KOPT-K1 (cell line): ENCODE data around the gene GPN3.
"Not testable (repeated sequence)": the region's sequence is repeated elsewhere in the genome, so short reads cannot be mapped to it uniquely, and the experiment has no call there.

Experiments
- H3K27ac ChIP-seq: fragments of 200-600 bp; sonication (generic); 2 replicates; pipeline ENCODE4 v1.5.1; 2016; ENCODE audit warnings: antibody characterized with exemption, mild to moderate bottlenecking, low read depth, low read length; ENCODE audit not compliant: poor library complexity, severe bottlenecking
- H3K36me3 ChIP-seq: fragments of 200-600 bp; sonication (generic); 2 replicates; pipeline ENCODE4 v1.5.1; 2017; ENCODE audit warnings: antibody characterized with exemption, mild to moderate bottlenecking, low read length, moderate library complexity; ENCODE audit not compliant: insufficient read depth
- H3K9me3 ChIP-seq: fragments of 200-600 bp; sonication (generic); 2 replicates; pipeline ENCODE4 v1.5.1; 2017; ENCODE audit warnings: antibody characterized with exemption, low read length, mild to moderate bottlenecking; ENCODE audit not compliant: insufficient read depth, poor library complexity, severe bottlenecking

GPN3 gene

GRCh38 chr12:110468214-110469048, at the start of gene GPN3, which contains the start of gene FAM216A:
TSS of gene GPN3 (minus strand) at chr12:110468257. CDS start at chr12:110468203, 54 bp downstream.
TSS of gene FAM216A (plus strand) at chr12:110468845. CDS start at chr12:110468876, 31 bp downstream.
- no peaks in the 10 kb centered on the region for H3K9me3 ChIP-seq
- H3K36me3 ChIP-seq, result peaks cover 37% of the 10 kb centered on the region
- H3K27ac ChIP-seq, result peak within 1 kb of the TSS; percentile 89

DNA sequence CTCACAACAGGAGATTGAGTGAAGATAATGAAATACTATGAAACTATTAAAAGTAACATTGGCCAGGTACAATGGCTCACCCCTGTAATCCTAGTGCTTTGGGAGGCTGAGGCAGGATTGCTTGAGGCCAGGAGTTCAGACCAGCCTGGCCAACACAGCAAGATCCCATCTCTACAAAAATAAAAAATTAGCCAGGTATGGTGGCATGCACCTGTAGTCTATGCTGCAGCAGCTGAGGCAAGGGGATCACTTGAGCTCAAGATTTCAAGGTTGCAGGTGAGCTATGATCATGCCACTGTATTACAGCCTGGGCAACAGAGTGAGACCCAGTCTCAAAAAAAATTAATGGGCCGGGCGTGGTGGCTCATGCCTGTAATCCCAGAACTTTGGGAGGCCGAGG, 48.9 kb upstream of the GPN3 start:
- Histone ChIP-seq H3K27ac (no peak overlapping the region), H3K36me3 (no peaks in the 10 kb centered on the region), H3K9me3 (no peaks in the 10 kb centered on the region)

- Histone ChIP-seq H3K27ac (no peak overlapping the region), H3K9me3 (no peaks in the 10 kb centered on the region), H3K36me3 (no peaks in the 10 kb centered on the region)
Measured at GRCh38 chr12:110514363-110514762, 46.3 kb upstream of the GPN3 start.

DNA sequence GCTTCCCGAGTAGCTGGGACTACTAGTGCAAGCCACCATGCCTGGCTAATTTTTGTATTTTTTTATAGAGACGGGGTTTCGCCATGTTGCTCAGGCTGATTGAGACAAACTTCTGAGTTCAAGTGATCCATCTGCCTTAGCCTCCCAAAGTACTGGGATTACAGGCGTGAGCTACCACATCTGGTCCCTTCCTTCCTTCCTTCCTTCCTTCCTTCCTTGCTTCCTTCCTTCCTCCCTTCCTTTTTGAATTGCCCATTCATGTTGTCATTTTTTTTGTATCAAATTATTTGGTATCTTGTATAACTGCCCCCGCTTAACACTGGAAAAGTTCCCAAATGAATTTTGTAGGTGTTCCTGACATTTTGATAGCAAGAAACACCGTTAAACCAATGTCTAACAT, 45.8 kb upstream of the GPN3 start:
- Histone ChIP-seq H3K9me3 (no peaks in the 10 kb centered on the region), H3K27ac (no peak overlapping the region)

GRCh38 chr12:110508071-110508586, 40.1 kb upstream of the GPN3 start:
- Histone ChIP-seq H3K9me3 (no peaks in the 10 kb centered on the region), H3K36me3 (no peaks in the 10 kb centered on the region), H3K27ac (no peak overlapping the region)

More for the DNA sequence above, 45.8 kb upstream of the GPN3 start:
- no peaks in the 10 kb centered on the region for H3K36me3 ChIP-seq

DNA sequence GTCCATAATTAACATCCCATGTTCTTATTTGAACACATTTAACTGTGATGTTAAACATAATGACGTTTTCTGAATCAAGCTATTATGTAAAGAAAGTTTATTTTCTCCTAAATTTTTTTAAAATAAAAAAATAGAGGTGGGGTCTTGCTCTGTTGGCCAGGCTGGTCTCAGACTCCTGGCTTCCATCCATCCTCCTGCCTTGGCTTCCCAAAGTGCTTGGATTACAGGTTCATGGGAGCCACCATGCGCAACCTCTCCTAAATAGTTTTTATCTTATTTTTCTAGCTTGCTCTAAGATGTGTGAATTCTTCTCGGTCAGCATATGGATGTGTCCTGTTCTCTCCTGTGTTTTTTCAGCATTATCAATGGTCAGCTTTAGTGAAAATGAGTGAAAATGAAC, 37.3 kb upstream of the GPN3 start:
- no peaks in the 10 kb centered on the region for H3K9me3 ChIP-seq
- peaks cover under 1% of the 10 kb centered on the region; the same call in 1 of the 2 replicates for H3K36me3 ChIP-seq
- no peak overlapping the region for H3K27ac ChIP-seq

GRCh38 chr12:110503432-110503831, 35.4 kb upstream of the GPN3 start:
- no peaks in the 10 kb centered on the region for H3K9me3 ChIP-seq
- no peak overlapping the region for H3K27ac ChIP-seq
- peaks cover 19% of the 10 kb centered on the region for H3K36me3 ChIP-seq

GRCh38 chr12:110501752-110502738, 34.0 kb upstream of the GPN3 start, which contains the start of the genes RAD9B and VPS29:
TSS of gene RAD9B (plus strand) at chr12:110502331. CDS start at chr12:110502338, 7 bp downstream.
TSS of gene VPS29 (minus strand) at chr12:110502111. CDS start at chr12:110502051, 60 bp downstream.
- Histone ChIP-seq H3K9me3 (no peaks in the 10 kb centered on the region), H3K36me3 (peaks cover 30% of the 10 kb centered on the region), H3K27ac (peak within 1 kb of the TSS; percentile 90)

DNA sequence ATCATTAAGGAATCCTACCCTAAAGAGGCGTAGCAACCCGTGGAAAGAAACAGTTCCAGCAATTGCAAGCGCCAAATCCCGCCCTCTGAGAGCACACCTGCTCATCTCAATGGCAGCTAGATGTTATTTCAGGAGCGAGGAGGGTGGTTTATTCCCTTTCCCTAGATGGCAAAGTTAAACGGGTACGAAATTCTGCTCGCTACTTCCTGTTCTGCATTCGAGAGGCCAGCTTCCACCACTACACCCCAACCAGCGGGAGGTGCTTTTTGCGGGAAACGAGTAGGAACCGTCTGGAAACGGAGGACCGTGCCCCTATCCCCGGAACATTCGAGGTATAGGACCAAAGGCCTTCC, 33.3 kb upstream of the GPN3 start:
- H3K9me3 ChIP-seq, result no peaks in the 10 kb centered on the region
- peak overlapping the region; percentile 90 for H3K27ac ChIP-seq
- H3K36me3 ChIP-seq, result peaks cover 36% of the 10 kb centered on the region

DNA sequence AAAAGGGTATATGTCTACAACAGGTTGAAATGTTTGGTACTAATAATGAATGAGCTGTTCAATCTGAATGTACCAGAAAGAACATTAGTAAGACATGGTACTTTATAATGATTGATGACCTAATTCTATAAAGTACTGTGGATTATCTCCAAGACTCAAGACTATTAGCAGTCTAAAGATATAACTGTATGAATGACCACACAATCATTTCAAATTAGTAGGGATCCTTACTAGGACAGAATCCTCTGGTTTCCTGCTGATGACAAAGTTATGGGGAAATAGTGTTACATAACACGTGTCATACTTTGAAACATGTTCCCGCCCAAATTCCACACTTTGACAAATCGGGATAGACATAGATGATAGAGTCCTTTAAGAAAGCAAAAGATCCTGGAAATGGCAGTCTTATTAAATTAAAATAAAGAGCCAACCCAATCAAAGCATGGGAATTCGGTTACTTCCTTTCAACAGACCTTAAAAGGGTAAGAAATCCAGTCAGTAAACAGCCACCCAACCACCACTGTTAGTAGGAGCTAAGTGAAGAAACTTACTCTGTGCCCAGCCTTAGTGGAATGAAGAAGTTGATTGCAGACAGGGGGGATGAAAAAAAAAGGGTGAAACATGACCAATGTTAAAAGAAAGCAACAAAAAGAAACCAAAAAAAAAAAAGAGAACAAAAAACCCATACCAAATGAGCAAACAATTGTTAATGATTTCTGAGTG, 31.1 kb upstream of the GPN3 start:
- Histone ChIP-seq H3K36me3 (peaks cover 58% of the 10 kb centered on the region), H3K9me3 (no peaks in the 10 kb centered on the region), H3K27ac (peak overlapping the region; percentile 0)

DNA sequence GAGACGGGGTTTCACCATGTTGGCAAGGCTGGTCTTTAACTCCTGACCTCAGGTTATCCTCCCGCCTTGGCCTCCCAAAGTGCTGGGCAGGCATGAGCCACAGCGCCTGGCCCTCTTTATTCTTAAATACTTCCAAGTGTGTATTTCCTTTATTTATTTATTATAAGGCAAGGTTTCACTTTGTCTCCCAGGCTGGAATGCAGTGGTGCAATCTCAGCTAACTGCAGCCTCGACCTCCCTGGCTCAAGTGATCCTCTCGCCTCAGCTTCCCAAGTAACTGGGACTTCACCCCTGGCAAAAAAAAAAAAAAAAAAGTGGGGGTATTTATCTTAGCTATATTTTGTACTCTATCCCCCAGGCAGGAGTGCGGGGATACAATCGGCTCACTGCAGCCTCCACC, 7.4 kb upstream of the GPN3 start:
- Histone ChIP-seq H3K36me3 (peaks cover 73% of the 10 kb centered on the region), H3K27ac (no peak overlapping the region), H3K9me3 (no peaks in the 10 kb centered on the region)

- Histone ChIP-seq H3K27ac (peak overlapping the region; percentile 89), H3K36me3 (peaks cover 37% of the 10 kb centered on the region), H3K9me3 (no peaks in the 10 kb centered on the region)
Measured at GRCh38 chr12:110467847-110468213, 227 bp downstream of the GPN3 start.

DNA sequence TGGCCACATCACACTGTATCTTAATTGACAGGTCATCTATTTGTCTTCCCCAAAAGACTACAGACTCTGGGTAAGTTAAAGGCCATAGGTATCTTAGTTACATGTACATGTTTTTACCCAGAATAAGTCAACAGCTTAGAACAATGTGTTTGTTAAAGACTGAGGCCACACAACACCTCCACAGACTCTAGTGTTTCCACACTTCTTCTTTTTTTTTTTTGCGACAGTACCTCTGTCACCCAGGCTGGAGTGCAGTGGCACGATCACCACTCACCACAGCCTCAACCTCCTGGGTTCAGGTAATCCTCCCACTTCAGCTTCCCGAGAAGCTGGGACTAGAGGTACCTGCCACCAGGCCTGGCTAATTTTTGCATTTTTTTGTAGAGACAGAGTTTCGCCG, 1.3 kb downstream of the GPN3 start:
- Histone ChIP-seq H3K36me3 (peaks cover 38% of the 10 kb centered on the region), H3K9me3 (no peaks in the 10 kb centered on the region), H3K27ac (peak overlapping the region; percentile 89)

DNA sequence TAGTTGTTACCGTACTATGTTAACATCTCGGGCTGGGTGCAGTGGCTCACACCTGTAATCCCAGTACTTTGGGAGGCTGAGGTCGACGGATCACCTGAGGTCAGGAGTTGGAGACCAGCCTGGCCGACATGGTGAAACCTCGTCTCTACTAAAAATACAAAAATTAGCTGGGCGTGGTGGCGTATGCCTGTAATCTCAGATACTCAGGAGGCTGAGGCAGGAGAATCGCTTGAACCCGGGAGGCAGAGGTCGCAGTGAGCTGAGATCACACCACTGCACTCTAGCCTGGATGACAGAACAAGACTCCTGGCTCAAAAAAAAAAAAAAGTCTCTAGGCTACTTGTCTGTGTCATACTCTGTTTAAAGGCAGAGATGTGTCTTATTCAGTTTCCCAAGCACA, 2.3 kb downstream of the GPN3 start:
- not testable (repeated sequence) for H3K9me3 ChIP-seq, H3K27ac ChIP-seq
- H3K36me3 ChIP-seq, result peaks cover 47% of the 10 kb centered on the region
